A673 (cell line): Measurements from ENCODE around the gene OR2C1. TPM values are rescaled to one million over a fixed set of nuclear protein-coding genes. Genes with fewer than 3 reads are reported as not detected.

Experiments
- BruUV-seq: library from RNA; stranded (reverse); fragments of 400-500 nt; replicated peaks from 2 replicates; lab custom pipeline; 2021; lab: Mats Ljungman, UMichigan
- CTCF ChIA-PET: fragments of 300-600 bp; sonication (Branson Sonifier 250); formaldehyde crosslinking; loops from one replicate; lab custom pipeline; 2022; ENCODE audit warnings: antibody characterized with exemption; lab: Charles Lee
- POLR2A ChIA-PET: fragments of 300-600 bp; sonication (Branson Sonifier 250); formaldehyde crosslinking; loops from one replicate; lab custom pipeline; 2022; ENCODE audit warnings: antibody characterized with exemption; ENCODE audit not compliant: low non-redundant PET; lab: Charles Lee
- DNase-seq: peaks from one replicate; pipeline ENCODE4 v3.0.0-alpha.2; 2015; ENCODE audit warnings: low spot score
- H3K27ac ChIP-seq: fragments of 200-600 bp; sonication (generic); 2 replicates; pipeline ENCODE4 v1.5.1; 2016; ENCODE audit warnings: mixed run types, low read depth, mild to moderate bottlenecking, mixed read lengths, antibody characterized with exemption, low read length; ENCODE audit not compliant: poor library complexity, severe bottlenecking
- H3K27me3 ChIP-seq: fragments of 200-600 bp; sonication (generic); replicated peaks from 2 replicates; pipeline ENCODE4 v1.6.1; 2017; ENCODE audit warnings: mixed run types, low read depth, mild to moderate bottlenecking, mixed read lengths, antibody characterized with exemption, low read length; ENCODE audit not compliant: insufficient read depth, poor library complexity
- H3K36me3 ChIP-seq: fragments of 200-600 bp; sonication (generic); 2 replicates; pipeline ENCODE4 v1.6.1; 2016; ENCODE audit warnings: mixed run types, mild to moderate bottlenecking, mixed read lengths, antibody characterized with exemption, low read length; ENCODE audit not compliant: insufficient read depth, poor library complexity, severe bottlenecking
- H3K4me1 ChIP-seq: fragments of 200-600 bp; sonication (generic); 2 replicates; pipeline ENCODE4 v1.6.1; 2017; ENCODE audit warnings: mixed run types, mild to moderate bottlenecking, mixed read lengths, antibody characterized with exemption, low read length; ENCODE audit not compliant: insufficient read depth, poor library complexity, severe bottlenecking
- H3K4me3 ChIP-seq: fragments of 200-600 bp; sonication (generic); 2 replicates; pipeline ENCODE4 v1.5.1; 2016; ENCODE audit warnings: low read depth, mixed run types, mild to moderate bottlenecking, mixed read lengths, low read length; ENCODE audit not compliant: poor library complexity, severe bottlenecking
- H3K9me3 ChIP-seq: fragments of 200-600 bp; sonication (generic); 2 replicates; pipeline ENCODE4 v1.6.1; 2016; ENCODE audit warnings: mixed run types, low read depth, mild to moderate bottlenecking, mixed read lengths, antibody characterized with exemption, low read length; ENCODE audit not compliant: poor library complexity, severe bottlenecking
- CTCF ChIP-seq: fragments of 300-800, 200-600 bp; sonication (generic); conservative IDR thresholded peaks from 2 replicates; pipeline ENCODE4 v1.5.1; 2017; ENCODE audit warnings: low read depth, mild to moderate bottlenecking, antibody characterized with exemption, low read length, moderate library complexity, mixed read lengths
- EZH2 ChIP-seq: fragments of 200-600 bp; sonication (generic); IDR thresholded peaks from 2 replicates; pipeline ENCODE4 v1.6.1; 2017; ENCODE audit warnings: borderline replicate concordance, low read depth, mild to moderate bottlenecking, mixed read lengths, antibody characterized with exemption, low read length; ENCODE audit not compliant: poor library complexity, severe bottlenecking
- intact Hi-C: fragments of 100-400 bp; cut with micrococcal nuclease; formaldehyde crosslinking; loops from one replicate; pipeline ENCODE4 v1.10.0; 2022; ENCODE audit not compliant: unreplicated experiment
- total RNA-seq: library from RNA; stranded (reverse); gene quantifications from 2 replicates; pipeline ENCODE4 v1.2.3, GENCODE V29; 2021

The OR2C1 gene
- total RNA-seq, 1 experiment from 2014 or later: not detected

GRCh38 chr16:3377917-3378316 lies 22.2 kb downstream of the OR2C1 start:
- Histone ChIP-seq H3K36me3 (peaks cover 8% of the 10 kb centered on the region), H3K9me3 (peaks cover 46% of the 10 kb centered on the region), H3K27ac (no peak overlapping the region), H3K4me1 (no peaks in the 10 kb centered on the region), H3K4me3 (no peak overlapping the region), H3K27me3 (no peaks in the 10 kb centered on the region)
- no TSS peak for BruUV-seq
- intact Hi-C loops: no loop called here
- ChIA-PET CTCF (no interaction called here), POLR2A (no interaction called here)
- DNase-seq: no peak
- TF ChIP-seq CTCF: no peak
- no peak for TF ChIP-seq EZH2

- TF ChIP-seq CTCF (no peak), EZH2 (no peak)
- intact Hi-C loops: no loop called here
- no peaks in the 10 kb centered on the region for H3K4me1 ChIP-seq
- H3K9me3 ChIP-seq: peaks cover 63% of the 10 kb centered on the region
- H3K27me3 ChIP-seq: no peaks in the 10 kb centered on the region
- no peak overlapping the region for H3K4me3 ChIP-seq
- H3K36me3 ChIP-seq: peaks cover 33% of the 10 kb centered on the region
- ChIA-PET CTCF (no interaction called here), POLR2A (no interaction called here)
- BruUV-seq: no TSS peak
- DNase-seq: no peak
- no peak overlapping the region for H3K27ac ChIP-seq
These were observed 27.4 kb downstream of the OR2C1 start for GRCh38 chr16:3383045-3383448.

- no peaks in the 10 kb centered on the region for H3K27me3 ChIP-seq
- DNase-seq: no peak
- intact Hi-C loops: no loop called here
- TF ChIP-seq EZH2 (no peak), CTCF (no peak)
- ChIA-PET POLR2A (no interaction called here), CTCF (no interaction called here)
- H3K9me3 ChIP-seq: peaks cover 53% of the 10 kb centered on the region
- no peak overlapping the region for H3K4me3 ChIP-seq
- no TSS peak for BruUV-seq
- no peak overlapping the region for H3K27ac ChIP-seq
- H3K36me3 ChIP-seq: peaks cover 59% of the 10 kb centered on the region
- no peaks in the 10 kb centered on the region for H3K4me1 ChIP-seq
These were observed 32.6 kb downstream of the OR2C1 start for GRCh38 chr16:3388325-3388724.
